ENCODE measurements around the gene KAT8. TPM values are rescaled to one million over a fixed set of nuclear protein-coding genes. Genes with fewer than 3 reads are reported as not detected.

KAT8 gene
- total RNA-seq, 2 experiments from 2014 or later: 86.9 to 95.3 TPM

DNA sequence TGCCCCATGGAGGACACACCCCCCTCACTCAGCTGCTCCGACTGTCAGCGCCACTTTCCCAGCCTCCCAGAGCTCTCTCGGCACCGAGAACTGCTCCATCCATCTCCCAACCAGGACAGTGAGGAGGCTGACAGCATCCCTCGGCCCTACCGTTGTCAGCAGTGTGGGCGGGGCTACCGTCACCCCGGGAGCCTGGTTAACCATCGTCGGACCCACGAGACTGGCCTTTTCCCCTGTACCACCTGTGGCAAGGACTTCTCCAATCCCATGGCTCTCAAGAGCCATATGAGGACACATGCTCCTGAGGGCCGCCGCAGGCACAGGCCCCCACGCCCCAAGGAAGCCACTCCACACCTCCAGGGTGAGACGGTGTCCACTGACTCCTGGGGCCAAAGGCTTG lies 41.1 kb upstream of the KAT8 start:
- no peaks in the 10 kb centered on the region for H3K9me2 ChIP-seq (ENCODE audit: insufficient read depth, low read length)
- no peak overlapping the region for H3K4me3 ChIP-seq (ENCODE audit: low read depth, low read length, poor library complexity, severe bottlenecking)
- no TSS peak for BruUV-seq (replicated peaks)
- H3K4me2 ChIP-seq (ENCODE audit: low read length): no peak overlapping the region
- no peak overlapping the region for H3K27ac ChIP-seq (ENCODE audit: low read depth, low read length, poor library complexity, severe bottlenecking)
- intact Hi-C loops (cut with micrococcal nuclease; ENCODE audit: unreplicated experiment): no loop called here
- H3K36me3 ChIP-seq (ENCODE audit: insufficient read depth, low read length): peaks cover 54% of the 10 kb centered on the region
- no peaks in the 10 kb centered on the region for H4K20me1 ChIP-seq (ENCODE audit: insufficient read depth, low read length)
- peaks cover 15% of the 10 kb centered on the region for H3K4me1 ChIP-seq (ENCODE audit: insufficient read depth, low read length, poor library complexity, severe bottlenecking)
- POLR2A ChIA-PET: no interaction called here
- CTCF ChIA-PET (ENCODE audit: unreplicated experiment): interaction anchor here (1.2 kb wide), 1 partner anchor 65 kb away, joined by 4 read pairs; no protein-coding TSS in a partner anchor
- no peaks in the 10 kb centered on the region for H3K9me3 ChIP-seq (ENCODE audit: low read length)
- DNase-seq (ENCODE audit: low spot score): no peak
- TF ChIP-seq, protein P1, sequence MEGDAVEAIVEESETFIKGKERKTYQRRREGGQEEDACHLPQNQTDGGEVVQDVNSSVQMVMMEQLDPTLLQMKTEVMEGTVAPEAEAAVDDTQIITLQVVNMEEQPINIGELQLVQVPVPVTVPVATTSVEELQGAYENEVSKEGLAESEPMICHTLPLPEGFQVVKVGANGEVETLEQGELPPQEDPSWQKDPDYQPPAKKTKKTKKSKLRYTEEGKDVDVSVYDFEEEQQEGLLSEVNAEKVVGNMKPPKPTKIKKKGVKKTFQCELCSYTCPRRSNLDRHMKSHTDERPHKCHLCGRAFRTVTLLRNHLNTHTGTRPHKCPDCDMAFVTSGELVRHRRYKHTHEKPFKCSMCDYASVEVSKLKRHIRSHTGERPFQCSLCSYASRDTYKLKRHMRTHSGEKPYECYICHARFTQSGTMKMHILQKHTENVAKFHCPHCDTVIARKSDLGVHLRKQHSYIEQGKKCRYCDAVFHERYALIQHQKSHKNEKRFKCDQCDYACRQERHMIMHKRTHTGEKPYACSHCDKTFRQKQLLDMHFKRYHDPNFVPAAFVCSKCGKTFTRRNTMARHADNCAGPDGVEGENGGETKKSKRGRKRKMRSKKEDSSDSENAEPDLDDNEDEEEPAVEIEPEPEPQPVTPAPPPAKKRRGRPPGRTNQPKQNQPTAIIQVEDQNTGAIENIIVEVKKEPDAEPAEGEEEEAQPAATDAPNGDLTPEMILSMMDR (conservative IDR thresholded peaks at IDR 0.05; ENCODE audit: low read length): no peak
- no peak for TF ChIP-seq EZH2phosphoT487 (IDR thresholded peaks at IDR 0.05; ENCODE audit: borderline replicate concordance, low read depth, low read length)
- H2AFZ ChIP-seq (ENCODE audit: low read length): no peak overlapping the region
- H3K79me2 ChIP-seq (ENCODE audit: insufficient read depth, low read depth, low read length): peaks cover 38% of the 10 kb centered on the region

DNA sequence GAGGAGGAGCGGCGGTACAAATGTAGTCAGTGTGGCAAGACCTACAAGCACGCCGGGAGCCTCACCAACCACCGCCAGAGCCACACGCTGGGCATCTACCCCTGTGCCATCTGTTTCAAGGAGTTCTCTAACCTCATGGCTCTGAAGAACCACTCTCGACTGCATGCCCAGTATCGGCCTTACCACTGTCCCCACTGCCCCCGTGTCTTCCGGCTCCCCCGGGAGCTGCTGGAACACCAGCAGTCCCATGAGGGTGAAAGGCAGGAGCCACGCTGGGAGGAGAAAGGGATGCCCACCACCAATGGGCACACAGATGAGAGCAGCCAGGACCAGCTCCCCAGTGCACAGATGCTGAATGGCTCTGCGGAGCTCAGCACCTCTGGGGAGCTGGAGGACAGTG lies 40.4 kb upstream of the KAT8 start:
- H3K9me2 ChIP-seq (ENCODE audit: insufficient read depth, low read length): no peaks in the 10 kb centered on the region
- peaks cover 61% of the 10 kb centered on the region for H3K36me3 ChIP-seq (ENCODE audit: insufficient read depth, low read length)
- BruUV-seq (replicated peaks): no TSS peak

More for the DNA sequence above, 40.4 kb upstream of the KAT8 start:
- Histone ChIP-seq H3K4me2 (ENCODE audit: low read length) (no peak overlapping the region), H3K4me1 (ENCODE audit: insufficient read depth, low read length, poor library complexity, severe bottlenecking) (peaks cover 9% of the 10 kb centered on the region), H2AFZ (ENCODE audit: low read length) (no peak overlapping the region), H3K4me3 (ENCODE audit: low read depth, low read length, poor library complexity, severe bottlenecking) (no peak overlapping the region), H3K9me3 (ENCODE audit: low read length) (no peaks in the 10 kb centered on the region), H3K79me2 (ENCODE audit: insufficient read depth, low read depth, low read length) (peaks cover 31% of the 10 kb centered on the region), H3K27ac (ENCODE audit: low read depth, low read length, poor library complexity, severe bottlenecking) (no peak overlapping the region), H4K20me1 (ENCODE audit: insufficient read depth, low read length) (no peaks in the 10 kb centered on the region)
- intact Hi-C loops (cut with micrococcal nuclease; ENCODE audit: unreplicated experiment): no loop called here
- POLR2A ChIA-PET: no interaction called here
- no peak for DNase-seq (ENCODE audit: low spot score)
- TF ChIP-seq EZH2phosphoT487 (IDR thresholded peaks at IDR 0.05; ENCODE audit: borderline replicate concordance, low read depth, low read length): no peak
- TF ChIP-seq, protein P1 (conservative IDR thresholded peaks at IDR 0.05; ENCODE audit: low read length): no peak
- CTCF ChIA-PET (ENCODE audit: unreplicated experiment): no interaction called here
